Prostate gland (tissue), 2 donors: ENCODE data around the gene EIF4EBP3. TPM values are rescaled to one million over a fixed set of nuclear protein-coding genes. Genes with fewer than 3 reads are reported as not detected.
"Not testable (repeated sequence)": the region's sequence is repeated elsewhere in the genome, so short reads cannot be mapped to it uniquely, and the experiment has no call there.

Experiments
- DNase-seq: peaks from one replicate; pipeline ENCODE4 v3.0.0-alpha.2; 2019; ENCODE audit warnings: low spot score
- H3K27ac ChIP-seq, 2 donors: fragments of 200-600 bp; sonication (generic); 2 replicates each; pipeline ENCODE4 v1.5.1; 2017 to 2019
- H3K27me3 ChIP-seq: fragments of 200-600 bp; sonication (generic); replicated peaks from 2 replicates; pipeline ENCODE4 v1.5.1; 2019; ENCODE audit not compliant: insufficient read depth
- H3K36me3 ChIP-seq, 2 donors: fragments of 200-600 bp; sonication (generic); 1 replicate in 1 of 2; 2 replicates in 1 of 2; pipeline versions ENCODE4 v1.5.1 to v1.8.1; 2017 to 2019
- H3K4me1 ChIP-seq: fragments of 200-600 bp; sonication (generic); replicated peaks from 2 replicates; pipeline ENCODE4 v1.5.1; 2019
- H3K4me3 ChIP-seq, 2 donors: fragments of 200-600 bp; sonication (generic); 2 replicates each; pipeline ENCODE4 v1.5.1; 2017 to 2019
- H3K9me3 ChIP-seq: fragments of 200-600 bp; sonication (generic); 2 replicates; pipeline ENCODE4 v1.5.1; 2017
- CTCF ChIP-seq, 4 experiments: fragments of 200-600 bp in 2 of 4; fragments of 450-650 bp in 2 of 4; sonication (generic) in 2 of 4; IDR thresholded peaks; 1 replicate in 3 of 4; 2 replicates in 1 of 4; pipeline ENCODE4 v1.5.1; 2016 to 2019; ENCODE audit warnings: antibody characterized with exemption in 4 of 4, mild to moderate bottlenecking in 2 of 4, moderate library complexity in 2 of 4
- POLR2A ChIP-seq: fragments of 450-650 bp; IDR thresholded peaks from one replicate; pipeline ENCODE4 v1.6.1; 2016; ENCODE audit warnings: antibody characterized with exemption, mild to moderate bottlenecking
- POLR2AphosphoS5 ChIP-seq: sonication (generic); formaldehyde crosslinking; IDR thresholded peaks from one replicate; pipeline ENCODE4 v1.6.1; 2017; ENCODE audit warnings: antibody characterized with exemption
- WGBS: methylation state at CpG from one replicate; pipeline ENCODE4 v1.1.5; 2018; 5-methylcytosine and 5-hydroxymethylcytosine counted together
- intact Hi-C: fragments of 100-400 bp; cut with DNase I; formaldehyde crosslinking; loops from one replicate; pipeline ENCODE4 v1.14.2; 2022
- total RNA-seq, 2 donors: library from RNA; depleted of rRNA; stranded (reverse); fragments of >200 nt; gene quantifications; one replicate each; pipeline ENCODE4 v1.1.0, GENCODE V29; 2016

EIF4EBP3 gene
- total RNA-seq, 2 donors from 2014 or later: 28.3 to 41.4 TPM

- 90% methylated on average over 7 of the region's 7 CpGs for WGBS
Measured at GRCh38 chr5:140573683-140574082, 26.2 kb downstream of the EIF4EBP3 start.

DNA sequence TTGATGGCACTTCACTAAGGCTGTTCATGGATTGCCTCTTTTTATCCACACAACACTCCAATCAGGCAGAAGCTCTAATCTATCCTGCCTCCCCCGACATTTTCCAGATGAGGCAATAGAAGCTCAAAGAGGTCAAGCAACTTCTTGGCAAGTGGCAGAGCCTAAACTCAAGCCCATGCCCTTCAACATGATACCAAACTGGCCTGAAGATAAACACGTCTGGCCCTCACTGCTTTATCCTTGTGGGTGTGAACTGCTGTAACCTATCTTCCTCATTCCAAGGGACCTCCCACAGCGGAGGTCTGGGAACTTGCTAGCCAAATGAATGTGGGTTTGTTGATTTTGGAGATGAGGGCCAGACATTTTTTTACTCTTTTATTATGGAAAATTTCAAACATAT is 26.7 kb downstream of the EIF4EBP3 start:
- Histone ChIP-seq H3K36me3 (no peaks in the 10 kb centered on the region), H3K27ac (no peak overlapping the region), H3K4me1 (no peaks in the 10 kb centered on the region), H3K4me3 (no peak overlapping the region), H3K27me3 (no peaks in the 10 kb centered on the region), H3K9me3 (no peaks in the 10 kb centered on the region)
- TF ChIP-seq POLR2A (no peak), CTCF (IDR thresholded peaks at IDR 0.05) (no peak), POLR2AphosphoS5 (no peak)
- intact Hi-C loops: no loop called here
- WGBS: 49% methylated on average over 3 of the region's 3 CpGs
- DNase-seq: no peak

More at GRCh38 chr5:140573683-140574082, 26.2 kb downstream of the EIF4EBP3 start:
- Histone ChIP-seq H3K27me3 (no peaks in the 10 kb centered on the region), H3K27ac (no peak overlapping the region), H3K4me1 (no peaks in the 10 kb centered on the region), H3K4me3 (no peak overlapping the region), H3K36me3 (no peaks in the 10 kb centered on the region), H3K9me3 (no peaks in the 10 kb centered on the region)
- intact Hi-C loops: no loop called here
- TF ChIP-seq CTCF (IDR thresholded peaks at IDR 0.05) (no peak), POLR2A (no peak), POLR2AphosphoS5 (no peak)
- no peak for DNase-seq

GRCh38 chr5:140575309-140575708 is 27.8 kb downstream of the EIF4EBP3 start:
- H3K36me3 ChIP-seq: no peaks in the 10 kb centered on the region
- no peaks in the 10 kb centered on the region for H3K27me3 ChIP-seq
- H3K4me3 ChIP-seq: no peak overlapping the region
- H3K4me1 ChIP-seq: no peaks in the 10 kb centered on the region
- intact Hi-C loops: no loop called here
- H3K27ac ChIP-seq: no peak overlapping the region
- no peaks in the 10 kb centered on the region for H3K9me3 ChIP-seq
- peak; percentile 40 for DNase-seq
- 81% methylated on average over 8 of the region's 8 CpGs for WGBS
- peak in 3 of 4 experiments; percentile 21 to 43 (median 38) for TF ChIP-seq CTCF (IDR thresholded peaks at IDR 0.05)
- no peak for TF ChIP-seq POLR2AphosphoS5

DNA sequence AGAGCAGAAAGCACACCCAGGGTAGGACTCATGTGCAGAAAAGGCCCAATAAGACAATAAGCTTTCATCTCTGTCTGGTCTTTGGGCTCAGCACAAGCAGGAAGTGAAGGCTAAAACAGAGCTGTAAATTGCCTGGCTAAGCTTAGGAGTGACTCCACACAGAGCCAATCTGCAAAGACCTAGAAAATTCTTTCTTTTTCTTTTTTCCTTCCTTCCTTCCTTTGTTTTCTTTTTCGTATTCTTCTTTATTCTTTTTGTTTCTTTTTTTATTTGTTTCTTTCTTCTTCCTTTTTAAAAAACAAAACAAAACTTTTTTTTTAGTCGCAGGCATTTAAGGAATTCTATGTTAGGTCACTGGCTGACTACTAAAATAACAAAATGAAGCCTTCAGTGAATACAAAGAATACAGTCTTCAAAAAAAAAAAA is 29.3 kb downstream of the EIF4EBP3 start:
- H3K36me3 ChIP-seq: no peaks in the 10 kb centered on the region
- H3K9me3 ChIP-seq: no peaks in the 10 kb centered on the region
- H3K27ac ChIP-seq: no peak overlapping the region
- DNase-seq: no peak
- WGBS: 69% methylated on average over 2 of the region's 2 CpGs
- H3K4me3 ChIP-seq: no peak overlapping the region
- H3K27me3 ChIP-seq: no peaks in the 10 kb centered on the region
- no peaks in the 10 kb centered on the region for H3K4me1 ChIP-seq
- intact Hi-C loops: no loop called here
- no peak for TF ChIP-seq POLR2AphosphoS5
- TF ChIP-seq CTCF (IDR thresholded peaks at IDR 0.05): no peak
- no peak for TF ChIP-seq POLR2A

- H3K9me3 ChIP-seq, H3K4me1 ChIP-seq, H3K4me3 ChIP-seq, H3K27me3 ChIP-seq, H3K27ac ChIP-seq, DNase-seq, intact Hi-C loops, H3K36me3 ChIP-seq: not testable (repeated sequence)
- 89% methylated on average over 6 of the region's 6 CpGs for WGBS
Measured at GRCh38 chr5:140579188-140579747, 31.8 kb downstream of the EIF4EBP3 start.
